ENCODE data around the gene CDH23.

Gene CDH23

DNA sequence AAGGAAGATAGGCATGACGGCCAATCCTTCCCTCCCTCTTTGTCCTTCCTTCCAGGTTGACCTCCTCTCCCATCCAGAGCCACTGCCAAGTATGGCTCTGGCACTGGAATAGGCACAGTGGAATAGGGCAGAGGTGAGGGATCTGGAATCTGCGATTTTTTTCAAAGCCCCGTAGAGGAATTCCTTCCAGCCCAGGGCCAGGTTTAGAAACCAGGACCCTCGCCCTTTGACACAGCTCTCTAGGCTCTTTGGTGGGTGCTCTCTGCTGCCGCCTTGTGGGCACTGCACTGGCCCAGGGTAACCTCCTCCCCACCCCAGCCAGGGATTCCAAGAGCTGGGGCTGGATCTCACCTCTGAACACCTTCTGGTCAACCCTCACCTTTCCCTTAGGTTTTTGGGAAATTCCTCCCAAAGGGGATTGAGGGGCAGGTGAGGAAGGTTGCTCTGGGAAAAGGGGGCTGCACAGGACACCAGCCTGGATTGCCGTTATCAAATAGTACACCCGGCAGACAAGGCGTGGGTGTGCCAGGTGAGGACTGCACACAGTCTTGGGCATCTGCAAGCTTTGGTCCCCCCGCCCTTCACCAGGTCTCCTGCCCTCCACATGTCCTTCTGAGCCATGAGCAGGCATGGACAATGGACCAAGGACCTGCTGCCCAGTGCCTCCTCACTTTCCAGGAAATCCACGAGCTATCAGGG, 300.1 kb downstream of the CDH23 start:
- no peak for DNase-seq

DNA sequence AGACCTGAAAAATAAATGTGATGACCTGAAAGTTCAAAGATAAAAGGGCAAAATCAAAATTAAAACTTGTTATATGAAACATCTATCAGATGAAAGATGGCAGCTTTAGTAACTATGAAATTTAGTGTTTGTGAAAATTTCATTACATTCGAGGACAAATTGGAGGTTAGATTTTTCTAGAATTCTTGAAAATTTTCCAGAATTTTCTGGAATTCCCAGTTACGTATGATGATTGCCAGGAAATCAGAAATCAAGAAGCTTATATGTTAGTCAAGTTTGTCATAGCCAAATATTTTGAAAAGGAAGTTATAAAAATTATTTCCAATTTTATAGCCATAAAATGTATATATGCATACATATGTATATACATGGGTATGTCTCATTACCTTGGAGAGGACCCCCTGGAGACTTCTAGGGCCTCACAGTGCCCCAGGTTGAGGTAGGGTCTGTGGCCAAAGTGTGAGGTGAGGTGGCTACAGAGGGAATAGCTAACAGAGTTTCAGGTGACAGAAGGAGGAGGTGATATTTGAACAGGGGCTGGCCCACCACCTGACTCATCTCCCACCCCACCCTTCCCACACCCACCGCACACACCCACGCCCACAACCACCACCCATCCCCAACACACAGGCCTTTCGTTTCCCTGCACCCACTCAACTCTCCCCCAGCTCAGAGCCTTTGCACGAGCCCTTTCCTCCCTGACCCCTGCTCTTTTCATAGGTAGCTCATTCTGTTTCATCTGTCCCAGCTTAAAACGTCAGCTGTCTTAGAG, 301.4 kb downstream of the CDH23 start:
- DNase-seq = no peak

DNA sequence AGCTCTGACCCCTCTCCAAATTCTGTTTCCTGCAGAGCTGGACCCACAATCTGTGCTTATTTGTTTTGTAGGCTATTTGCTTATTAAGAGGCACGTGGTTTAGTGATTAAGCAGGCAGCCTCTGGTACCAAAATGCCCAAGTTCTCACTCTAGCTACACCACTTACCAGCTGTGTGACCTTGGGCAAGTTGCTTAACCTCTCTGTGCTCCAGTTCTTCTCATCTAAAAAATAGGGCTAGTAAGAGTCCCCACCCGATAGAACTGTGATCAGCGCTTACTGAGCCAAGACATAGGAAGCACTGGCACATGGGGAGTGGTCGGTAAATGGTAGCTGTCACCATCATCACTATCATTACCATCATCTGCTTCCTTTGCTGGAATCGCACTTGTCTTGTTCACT, 302.0 kb downstream of the CDH23 start:
- DNase-seq = no peak

DNA sequence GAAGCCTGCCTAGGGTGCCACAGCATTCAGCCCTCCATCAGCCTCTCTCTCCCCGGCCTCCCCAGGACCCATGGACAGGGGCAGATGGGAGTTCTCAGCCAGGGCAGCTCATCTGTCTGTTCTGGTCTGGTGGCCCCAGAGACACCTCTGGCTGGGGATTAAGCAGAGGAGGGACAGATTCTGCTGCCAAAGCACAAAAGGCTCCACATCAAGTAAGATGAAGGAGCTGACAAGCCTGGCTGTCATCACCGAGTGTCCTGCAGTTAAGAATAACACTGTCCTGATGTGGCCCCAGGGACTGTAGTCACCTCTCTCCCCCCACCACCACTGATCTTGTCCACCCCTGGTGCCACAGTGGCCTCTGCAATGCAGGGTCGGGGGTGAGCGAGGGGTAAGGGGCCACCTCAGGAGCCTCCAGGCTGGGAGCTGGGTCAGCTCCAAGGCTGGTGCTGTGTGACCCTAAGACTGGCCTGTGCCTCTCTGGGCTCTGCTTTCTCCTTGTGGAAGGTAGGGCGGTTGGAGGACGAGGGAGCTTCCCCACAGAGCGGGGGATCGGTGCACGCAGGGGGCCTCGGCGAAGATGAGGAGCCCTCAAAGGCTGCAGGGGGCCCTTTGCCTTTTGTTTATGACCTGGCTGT, 304.1 kb downstream of the CDH23 start:
- DNase-seq = no peak

DNA sequence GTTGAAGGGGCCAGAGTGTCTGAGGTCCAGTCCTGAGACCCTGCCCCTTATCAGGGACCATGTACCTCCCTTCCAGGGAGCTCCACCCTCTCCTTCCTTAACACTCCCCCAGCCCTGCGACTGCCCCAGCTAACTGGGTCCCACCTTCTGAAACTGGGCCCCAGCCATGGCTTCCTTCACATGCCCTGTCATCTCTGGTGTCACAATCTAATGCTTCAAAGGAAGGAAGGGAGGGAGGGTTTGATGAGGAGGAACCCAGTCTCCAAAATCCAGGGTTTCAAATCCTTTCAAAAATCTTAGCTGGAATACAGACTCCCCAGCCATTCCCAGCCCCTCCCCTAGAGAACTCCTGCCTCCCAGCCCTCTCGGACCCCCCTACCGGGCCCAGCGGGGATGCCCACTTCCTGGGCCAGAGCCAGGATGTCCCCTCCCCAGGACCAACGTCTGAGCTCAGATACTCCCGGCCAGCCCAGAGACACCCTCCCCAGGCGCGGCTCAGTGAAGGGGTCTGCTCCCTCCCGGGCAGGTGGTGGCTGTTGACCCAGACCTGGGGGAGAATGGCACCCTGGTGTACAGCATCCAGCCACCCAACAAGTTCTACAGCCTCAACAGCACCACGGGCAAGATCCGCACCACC, 304.9 kb downstream of the CDH23 start:
- no peak for DNase-seq

DNA sequence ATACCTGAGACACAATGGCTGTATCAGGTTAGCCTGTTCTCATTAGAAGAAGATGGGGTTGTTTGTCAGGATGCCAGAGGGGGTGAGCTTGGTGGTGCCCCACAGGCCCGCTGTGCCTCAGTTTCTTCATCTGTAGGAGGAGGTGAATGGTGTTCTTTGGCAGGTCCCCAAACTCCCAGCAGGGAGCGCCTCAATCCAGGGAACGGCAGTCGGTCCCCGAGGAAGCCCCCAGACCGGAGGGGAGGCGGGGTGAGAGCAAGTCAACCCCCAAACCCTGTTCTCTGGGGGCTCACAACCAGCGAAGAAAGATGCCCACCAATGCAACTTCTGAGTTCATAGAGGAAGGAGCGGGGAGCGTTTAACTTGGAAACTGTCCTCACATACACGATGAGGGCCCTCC, 306.9 kb downstream of the CDH23 start:
- no peak for DNase-seq

DNA sequence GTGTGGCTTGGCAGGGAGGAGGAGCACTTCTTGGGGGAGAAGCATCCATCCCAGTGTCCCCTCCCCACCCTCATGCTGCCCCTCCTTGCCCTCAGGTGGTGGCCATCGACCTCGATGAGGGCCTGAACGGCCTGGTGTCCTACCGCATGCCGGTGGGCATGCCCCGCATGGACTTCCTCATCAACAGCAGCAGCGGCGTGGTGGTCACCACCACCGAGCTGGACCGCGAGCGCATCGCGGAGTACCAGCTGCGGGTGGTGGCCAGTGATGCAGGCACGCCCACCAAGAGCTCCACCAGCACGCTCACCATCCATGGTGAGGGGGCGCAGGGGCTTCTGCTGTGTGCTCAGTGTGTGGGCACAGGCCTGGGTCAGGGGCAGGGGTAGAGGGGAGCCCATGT, 308.1 kb downstream of the CDH23 start:
- DNase-seq = no peak

DNA sequence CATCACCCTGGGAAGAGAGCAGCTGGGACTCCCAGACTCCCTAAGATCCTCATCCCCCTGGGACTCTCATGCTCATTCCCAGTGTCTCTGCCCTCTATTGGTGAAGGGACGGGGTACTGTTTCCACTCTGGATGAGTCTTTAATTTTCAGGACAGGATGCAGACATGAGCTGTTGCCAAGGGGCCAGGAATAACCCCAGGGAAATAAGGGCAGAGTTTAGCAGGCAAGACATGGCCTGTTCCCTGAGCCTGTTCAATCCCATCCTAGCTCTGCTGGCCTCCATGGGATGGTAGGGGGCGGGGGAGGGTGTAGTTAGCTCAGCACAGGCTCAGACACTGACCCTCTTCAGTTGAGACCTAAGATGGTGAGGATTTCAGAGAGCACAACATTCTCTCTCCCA, 308.9 kb downstream of the CDH23 start:
- DNase-seq = no peak

DNA sequence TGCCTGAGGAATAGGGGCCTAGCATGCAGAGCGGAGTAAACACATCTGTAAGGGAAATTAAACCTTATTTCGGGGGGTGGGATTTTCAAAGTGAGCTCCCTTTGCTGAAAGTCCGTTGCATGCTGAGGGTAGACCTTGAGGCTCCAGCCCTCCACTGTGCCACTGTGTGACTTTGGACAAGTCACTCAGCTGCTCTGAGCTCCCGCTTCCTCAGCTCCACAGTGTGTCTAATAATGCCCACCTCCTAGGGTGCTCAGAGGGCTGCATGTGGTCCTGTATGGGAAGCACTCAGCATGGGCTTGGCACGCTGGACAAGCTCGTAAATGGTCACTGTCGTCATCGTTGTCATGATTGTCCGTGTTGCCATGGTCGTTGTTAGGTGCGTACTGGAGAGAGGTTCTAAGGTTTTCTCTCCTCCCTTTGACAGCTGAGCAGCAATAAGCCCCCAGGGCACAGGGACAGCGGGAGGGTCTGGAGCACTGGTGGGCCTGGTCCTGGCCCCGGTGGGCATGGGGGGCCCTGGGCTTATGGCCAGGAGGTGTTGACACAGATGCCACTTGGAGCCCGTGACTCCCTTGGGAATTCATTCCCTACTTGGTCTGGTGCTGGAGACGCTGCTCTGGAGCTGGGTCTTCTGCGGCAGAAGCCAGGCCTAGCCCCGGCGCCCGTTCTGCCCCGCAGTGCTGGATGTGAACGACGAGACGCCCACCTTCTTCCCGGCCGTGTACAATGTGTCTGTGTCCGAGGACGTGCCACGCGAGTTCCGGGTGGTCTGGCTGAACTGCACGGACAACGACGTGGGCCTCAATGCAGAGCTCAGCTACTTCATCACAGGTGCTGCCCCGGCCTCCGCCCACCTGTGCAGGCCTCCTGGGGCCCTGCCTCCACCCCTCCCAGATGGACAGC, 309.7 kb downstream of the CDH23 start:
- DNase-seq = no peak

DNA sequence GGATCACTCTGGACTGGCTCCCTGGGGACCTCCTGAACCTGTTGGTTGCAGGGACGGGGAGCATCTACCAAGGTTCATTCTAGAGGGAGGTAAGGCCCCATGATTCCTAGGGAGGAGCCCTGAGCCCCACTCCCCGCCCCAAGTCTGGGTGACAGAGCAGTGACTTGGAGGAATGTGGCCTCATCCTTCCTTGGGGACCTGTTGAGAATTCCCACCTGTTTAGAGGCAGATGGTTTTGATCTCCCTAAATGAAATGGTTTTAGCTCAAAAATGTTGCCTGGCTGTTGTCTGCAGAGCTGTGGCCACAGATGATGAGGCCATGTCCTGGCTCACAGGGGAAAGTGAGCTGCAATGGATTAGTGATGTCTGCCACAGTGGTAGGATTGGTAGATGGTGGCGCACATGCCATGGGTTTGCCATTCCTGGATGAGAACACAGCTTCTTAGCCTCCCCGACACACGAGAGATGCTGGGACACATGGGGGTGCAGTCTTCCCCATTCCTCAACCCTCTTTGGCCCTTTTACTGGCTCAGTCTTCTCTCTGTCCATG, 310.6 kb downstream of the CDH23 start:
- DNase-seq = no peak

DNA sequence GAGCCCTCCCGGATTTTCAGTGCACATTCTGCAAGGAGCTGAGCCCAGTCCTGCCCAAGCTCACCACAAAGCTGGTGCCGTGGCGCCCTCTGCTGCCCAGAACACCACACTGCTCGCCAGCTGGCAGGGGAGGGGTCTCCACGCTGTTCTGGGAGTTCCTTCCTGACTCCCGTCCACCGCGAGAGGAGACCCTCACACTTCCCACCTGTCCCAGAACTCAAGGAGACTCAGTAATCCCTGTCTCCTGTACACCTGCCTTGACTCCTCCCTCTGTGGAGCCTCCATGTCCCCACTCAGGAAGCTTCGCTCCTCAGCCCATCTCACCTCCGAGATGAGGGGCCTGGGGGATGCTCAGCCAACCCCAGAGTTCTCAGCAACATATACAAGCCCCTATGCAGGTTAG, 311.6 kb downstream of the CDH23 start:
- no peak for DNase-seq

DNA sequence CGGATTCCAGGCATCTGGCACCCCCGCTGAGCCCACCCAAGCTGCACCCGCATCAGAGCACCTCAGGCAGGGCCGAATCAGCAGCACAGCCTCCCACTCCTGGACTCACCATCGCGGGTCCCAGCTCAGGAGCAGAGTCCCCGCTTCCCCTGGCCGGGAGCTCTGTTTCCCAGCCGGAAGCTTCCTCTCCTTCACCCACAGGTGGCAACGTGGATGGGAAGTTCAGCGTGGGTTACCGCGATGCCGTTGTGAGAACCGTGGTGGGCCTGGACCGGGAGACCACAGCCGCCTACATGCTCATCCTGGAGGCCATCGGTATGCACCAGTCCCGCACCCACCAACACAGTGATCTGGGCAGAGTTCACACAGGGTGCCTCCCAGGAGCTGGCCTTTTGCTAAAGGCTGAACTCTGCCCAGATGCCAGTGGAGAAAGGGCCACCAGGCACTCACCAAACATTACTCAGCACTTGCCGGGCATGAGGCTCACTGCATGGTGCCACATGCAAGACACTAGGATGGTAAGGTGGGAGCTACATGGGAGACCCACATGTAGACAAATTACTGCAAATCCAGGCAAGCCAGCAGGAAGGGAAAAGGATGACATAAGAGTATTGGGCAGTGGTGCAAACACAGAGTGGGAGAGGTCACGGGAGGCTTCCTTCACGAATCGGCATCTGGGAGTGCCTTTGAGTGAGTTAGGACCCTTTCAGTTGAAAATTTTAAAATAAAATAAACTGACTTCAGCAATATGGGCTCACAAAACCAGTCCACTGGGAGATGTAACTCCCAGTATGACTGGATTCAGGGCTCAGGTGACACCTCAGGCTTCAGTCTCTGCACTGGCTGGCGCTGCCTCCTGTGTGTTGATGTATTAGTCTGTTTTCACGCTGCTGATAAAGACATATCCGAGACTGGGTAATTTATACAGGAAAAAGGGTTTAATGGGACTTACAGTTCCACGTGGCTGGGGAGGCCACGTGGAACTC, 312.5 kb downstream of the CDH23 start:
- DNase-seq = no peak

DNA sequence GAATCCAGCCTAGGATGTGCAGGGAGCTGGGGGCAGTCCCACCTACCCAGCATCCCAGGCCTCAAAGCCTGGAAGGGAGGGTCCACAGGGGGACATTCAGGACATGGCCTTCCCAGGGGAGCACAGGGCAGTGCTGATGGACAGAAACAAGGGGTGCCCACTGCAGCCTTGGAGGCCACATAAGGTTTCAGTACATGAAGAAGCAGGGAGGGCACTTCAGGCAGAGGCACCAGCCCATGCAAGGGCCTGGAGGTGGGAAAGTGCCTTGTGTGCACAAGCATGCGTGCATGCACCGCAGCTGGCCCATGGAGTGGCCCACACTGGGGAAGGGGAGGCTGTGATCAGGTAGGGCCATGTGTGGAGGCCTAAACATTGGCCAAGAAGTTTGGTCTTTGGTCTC, 313.8 kb downstream of the CDH23 start:
- no peak for DNase-seq

DNA sequence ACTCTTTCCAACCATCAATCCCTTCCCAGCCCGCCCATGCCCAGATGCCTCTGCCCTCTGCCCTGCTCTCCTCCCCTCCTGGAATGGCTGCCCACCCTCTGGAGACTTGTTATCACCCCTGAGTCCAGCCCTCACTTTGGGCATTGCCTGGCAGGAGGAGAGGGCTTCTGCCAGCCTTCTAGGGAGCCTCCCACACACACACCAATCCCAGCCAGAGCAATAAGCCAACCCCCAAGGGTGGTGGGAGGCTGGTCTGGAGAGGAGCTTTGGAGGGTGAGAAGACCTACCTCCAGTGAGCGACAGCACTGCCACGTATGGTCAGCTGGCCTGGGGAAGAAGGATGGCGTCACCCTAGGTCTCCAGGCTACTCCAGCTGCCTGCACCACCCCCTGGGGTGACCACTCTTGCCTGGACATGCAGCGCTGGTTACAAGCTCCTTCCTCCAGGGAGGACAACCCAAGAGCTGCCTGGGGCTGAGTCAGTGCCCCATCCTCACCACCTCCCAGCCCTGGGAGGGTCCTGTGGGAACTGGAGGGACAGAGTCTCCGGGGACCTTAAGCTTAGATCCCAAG, 314.4 kb downstream of the CDH23 start:
- DNase-seq = no peak

DNA sequence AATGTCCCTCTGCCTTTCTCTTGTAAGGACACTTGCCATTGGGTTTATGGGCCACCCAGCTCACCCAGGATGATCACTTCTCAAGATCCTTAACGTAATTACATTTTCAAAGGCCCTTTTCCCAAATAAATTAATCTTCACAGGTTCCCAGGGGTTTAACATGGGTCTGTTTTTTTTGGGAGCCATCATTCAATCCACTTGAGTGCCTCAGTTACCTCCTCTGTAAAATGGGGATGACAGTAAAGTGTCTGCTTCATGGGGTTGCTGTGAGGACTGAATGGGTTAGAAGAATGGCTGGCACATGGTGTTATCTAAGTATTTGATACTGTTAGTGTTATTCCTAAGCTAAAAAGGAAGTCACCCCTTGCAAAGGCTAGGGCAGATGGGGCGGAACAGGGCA, 315.4 kb downstream of the CDH23 start:
- DNase-seq = no peak

DNA sequence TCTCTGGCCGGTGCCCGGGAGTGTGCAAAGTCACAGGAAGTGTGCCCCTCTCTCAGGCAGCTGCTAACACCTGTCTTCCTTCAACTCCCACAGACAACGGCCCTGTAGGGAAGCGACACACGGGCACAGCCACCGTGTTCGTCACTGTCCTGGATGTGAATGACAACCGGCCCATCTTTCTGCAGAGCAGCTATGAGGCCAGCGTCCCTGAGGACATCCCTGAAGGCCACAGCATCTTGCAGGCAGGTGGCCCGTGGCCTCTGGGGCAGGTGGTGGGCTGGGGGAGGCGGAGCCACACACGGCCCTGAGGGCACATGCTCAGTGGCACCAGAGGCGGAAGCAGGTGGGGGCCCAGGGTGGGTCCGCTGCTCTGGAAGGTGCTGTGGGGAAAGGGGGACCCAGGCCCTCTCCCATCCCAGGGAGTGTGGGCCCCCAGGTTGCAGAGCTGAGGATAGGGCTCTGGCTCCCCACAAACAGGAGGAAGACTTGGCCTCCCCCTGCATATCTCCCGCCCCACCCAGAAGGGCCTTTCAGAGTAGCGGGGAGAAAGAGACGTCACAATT, 315.9 kb downstream of the CDH23 start:
- no peak for DNase-seq

DNA sequence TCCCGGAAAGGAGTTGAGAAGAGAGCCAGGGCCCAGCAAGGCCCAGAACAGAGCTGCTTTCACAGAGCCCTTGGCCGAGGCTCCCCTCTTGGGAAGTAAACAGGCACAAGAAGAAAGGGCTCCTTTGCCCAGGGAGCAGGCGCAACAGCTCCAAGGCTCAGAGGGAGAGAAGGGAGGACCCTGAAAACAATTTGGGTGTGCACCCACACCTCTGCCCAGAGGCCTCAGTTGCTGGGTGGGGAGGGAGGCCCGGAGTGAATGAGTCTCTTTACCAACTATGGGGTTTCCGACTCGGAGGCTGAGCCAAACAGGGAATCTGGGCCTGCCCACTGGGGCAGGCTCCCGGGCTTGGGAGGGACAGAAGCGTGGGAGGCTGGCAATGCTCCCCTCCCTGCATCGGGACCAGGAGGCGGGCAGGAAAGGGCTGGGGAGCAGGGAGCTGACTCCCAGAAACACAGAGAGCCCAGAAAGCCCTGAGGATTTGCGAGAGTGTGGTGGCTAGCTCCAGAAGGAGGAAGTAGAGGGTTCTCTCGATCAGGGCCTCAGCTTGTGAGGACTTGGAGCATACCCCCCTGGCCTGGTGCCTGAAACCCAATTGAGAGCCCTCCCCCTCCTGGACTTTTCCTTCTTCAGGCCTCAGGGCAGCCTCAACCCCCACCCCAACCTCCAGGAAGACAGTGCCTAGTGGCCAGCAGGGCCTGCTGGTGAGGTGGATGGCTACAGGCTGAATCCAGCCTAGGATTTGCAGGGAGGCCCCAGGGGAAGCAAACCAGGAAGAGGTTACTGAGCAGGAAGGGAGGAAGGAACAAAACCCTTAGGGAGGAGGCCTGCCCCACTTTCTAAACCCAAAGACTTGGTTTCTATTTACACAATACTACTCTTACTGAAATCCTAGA, 316.7 kb downstream of the CDH23 start:
- no peak for DNase-seq

DNA sequence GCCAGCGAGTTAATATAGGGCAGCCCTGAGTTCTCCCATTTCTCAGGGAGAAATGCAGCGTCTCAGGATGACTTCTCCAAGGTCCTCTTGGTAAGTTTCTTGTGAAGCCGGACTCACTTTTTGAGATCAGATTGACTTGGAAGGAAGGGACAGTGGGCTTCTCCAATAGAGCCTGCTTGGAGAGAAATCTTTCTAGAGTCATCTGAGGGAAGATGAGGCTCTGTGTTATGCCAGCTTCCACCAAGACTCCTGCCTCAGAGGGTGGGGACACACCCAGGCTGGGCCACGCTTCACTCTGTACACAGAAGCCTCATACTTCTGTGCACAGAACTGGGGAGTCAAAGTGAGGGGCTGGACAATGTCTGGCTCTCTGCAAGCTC, 317.3 kb downstream of the CDH23 start:
- no peak for DNase-seq

DNA sequence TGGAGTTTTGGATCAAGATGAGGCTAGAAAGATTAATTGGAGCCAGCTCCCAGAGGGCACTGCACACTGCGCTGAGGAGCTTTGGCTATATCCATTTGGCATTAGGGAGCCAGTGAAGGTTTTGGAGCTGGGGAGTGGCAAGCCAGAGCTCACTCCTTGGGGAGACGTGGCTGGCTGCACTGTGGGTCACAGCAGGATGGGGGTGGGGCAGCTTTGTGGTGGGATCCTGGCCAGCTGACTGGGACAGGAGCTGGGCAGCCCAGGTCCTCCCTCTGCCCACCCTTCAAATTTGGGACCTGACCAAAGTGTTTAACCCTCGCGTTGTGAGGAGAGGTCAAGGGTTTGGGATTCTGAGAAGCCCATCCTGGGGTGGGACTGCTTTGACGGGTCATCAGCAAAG, 317.9 kb downstream of the CDH23 start:
- no peak for DNase-seq

Measured in NCI-H524 treated with DMSO at 0.1 percent for 48 hours (cell line).